ENCODE results near the gene LYSMD1. TPM values are rescaled to one million over a fixed set of nuclear protein-coding genes. Genes with fewer than 3 reads are reported as not detected.
"Not testable (repeated sequence)": the region's sequence is repeated elsewhere in the genome, so short reads cannot be mapped to it uniquely, and the experiment has no call there.

Gene LYSMD1
- total RNA-seq, 1 experiment from 2014 or later: 11.4 TPM

DNA sequence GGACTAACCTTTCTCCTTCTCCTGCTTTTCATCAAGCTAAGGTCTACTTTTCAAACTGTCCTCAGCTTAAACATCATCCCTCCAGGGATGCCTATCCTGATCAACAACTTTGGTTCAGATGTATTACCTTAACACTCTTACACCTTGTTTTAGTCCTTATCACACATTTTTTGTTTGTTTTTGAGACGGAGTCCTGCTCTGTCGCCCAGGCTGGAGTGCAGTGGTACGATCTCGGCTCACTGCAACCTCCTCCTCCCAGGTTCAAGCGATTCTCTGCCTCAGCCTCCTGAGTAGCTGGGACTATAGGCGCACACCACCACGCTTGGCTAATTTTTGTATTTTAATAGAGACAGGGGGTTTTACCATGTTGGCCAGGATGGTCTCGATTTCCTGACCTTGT is 23.0 kb upstream of the LYSMD1 start:
- peaks cover 28% of the 10 kb centered on the region for H3K36me3 ChIP-seq
- H3K27me3 ChIP-seq, DNase-seq, H3K9me3 ChIP-seq: not testable (repeated sequence)
- peak overlapping the region; percentile 100 for H3K4me3 ChIP-seq

DNA sequence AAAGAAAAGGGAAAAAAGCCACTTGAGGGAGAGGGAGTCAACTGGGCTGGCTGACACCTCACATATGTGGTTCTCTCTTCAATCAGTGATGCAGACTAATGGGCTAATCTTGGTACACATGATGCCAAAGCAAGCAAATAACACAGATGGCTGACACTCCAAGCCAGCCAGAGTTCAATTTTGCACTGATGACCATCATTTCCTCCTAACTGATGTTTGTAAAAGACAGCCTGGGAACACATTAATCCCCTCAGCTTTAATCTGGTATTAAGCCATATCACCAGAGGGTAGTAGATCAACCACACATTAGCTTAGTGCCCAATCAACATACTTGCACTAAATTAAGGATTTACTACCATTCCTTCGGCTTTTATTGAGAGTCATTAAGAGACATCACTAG is 21.5 kb upstream of the LYSMD1 start:
- no peaks in the 10 kb centered on the region for H3K9me3 ChIP-seq
- DNase-seq: no peak
- peaks cover 39% of the 10 kb centered on the region for H3K36me3 ChIP-seq
- H3K4me3 ChIP-seq: no peak overlapping the region
- H3K27me3 ChIP-seq: no peaks in the 10 kb centered on the region

DNA sequence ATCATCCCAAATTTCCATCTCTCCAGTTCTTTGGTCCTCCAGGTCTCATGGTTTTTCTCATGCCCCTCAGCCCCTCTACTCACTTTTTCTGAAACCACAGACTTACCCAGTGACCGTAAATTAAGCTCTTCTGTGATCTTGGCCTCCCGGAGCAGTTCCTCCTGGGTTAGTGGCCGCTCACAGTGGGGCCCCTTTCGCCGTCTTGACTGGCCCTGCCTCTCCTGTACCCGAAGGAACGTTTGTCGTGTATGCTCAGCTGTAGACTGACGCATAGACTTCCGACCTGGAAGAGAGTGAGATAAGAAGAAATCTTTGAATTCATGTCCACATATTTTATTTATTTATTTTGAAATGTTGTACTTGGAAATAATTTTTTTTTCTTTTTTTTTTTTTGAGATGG is 18.5 kb upstream of the LYSMD1 start:
- H3K36me3 ChIP-seq: peaks cover 55% of the 10 kb centered on the region
- no peak for DNase-seq
- H3K4me3 ChIP-seq: no peak overlapping the region
- no peaks in the 10 kb centered on the region for H3K27me3 ChIP-seq
- no peaks in the 10 kb centered on the region for H3K9me3 ChIP-seq

DNA sequence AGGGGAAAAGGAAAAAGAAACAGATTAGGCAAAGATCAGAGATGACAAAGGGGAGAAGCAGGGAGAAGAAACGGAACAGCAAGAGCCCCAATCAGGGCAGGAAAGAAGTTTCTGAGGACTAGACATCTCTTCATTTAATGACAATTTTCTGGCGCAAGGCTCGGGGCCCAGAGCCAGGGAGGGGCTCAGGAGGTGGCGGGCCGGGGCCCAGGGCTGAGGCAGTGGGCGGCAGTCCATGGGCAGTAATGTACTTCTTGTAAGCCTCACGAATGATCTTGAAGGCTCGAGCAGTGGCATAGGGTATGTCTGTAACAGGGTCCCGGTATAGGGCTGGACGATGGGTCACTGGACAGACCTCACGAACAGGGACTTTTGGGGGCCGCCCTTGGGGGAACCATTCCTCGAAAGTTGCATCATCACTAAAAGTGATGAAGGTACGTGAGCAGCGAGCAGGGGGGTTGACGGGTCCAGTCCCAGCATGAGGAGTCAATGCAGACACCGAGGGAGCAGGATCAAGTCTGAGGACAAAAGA is 10.9 kb upstream of the LYSMD1 start:
- no peaks in the 10 kb centered on the region for H3K9me3 ChIP-seq
- H3K36me3 ChIP-seq: peaks cover 32% of the 10 kb centered on the region
- DNase-seq: no peak
- H3K27me3 ChIP-seq: no peaks in the 10 kb centered on the region
- H3K4me3 ChIP-seq: no peak overlapping the region

DNA sequence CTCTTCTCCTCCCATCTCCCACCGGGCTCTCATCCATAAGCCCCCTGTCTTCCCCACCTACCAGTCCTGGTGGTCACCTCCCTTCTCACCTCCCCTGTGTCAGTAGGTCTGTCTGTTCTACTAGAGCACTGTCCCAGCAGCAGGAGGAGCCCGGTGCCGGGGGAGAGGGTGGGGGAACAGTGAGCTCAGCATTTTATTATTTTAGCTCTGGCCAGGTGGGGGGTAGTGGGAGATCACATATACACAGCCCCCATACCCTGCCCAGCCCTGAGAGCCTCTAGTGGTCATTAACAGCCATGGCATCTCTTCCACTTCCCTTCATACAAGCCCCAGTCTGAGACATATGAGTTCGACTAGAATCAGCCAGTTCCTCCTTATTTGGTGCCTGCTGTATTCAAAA is 10.2 kb upstream of the LYSMD1 start, which contains the start of gene TMOD4:
TMOD4 (minus strand) TSS at position 119 of the 400 bp plus-strand sequence. CDS start 1,106 bp downstream, outside the sequence.
- Histone ChIP-seq H3K9me3 (no peaks in the 10 kb centered on the region), H3K27me3 (no peaks in the 10 kb centered on the region), H3K36me3 (peaks cover 26% of the 10 kb centered on the region), H3K4me3 (no peak within 1 kb of the TSS)
- DNase-seq: no peak

DNA sequence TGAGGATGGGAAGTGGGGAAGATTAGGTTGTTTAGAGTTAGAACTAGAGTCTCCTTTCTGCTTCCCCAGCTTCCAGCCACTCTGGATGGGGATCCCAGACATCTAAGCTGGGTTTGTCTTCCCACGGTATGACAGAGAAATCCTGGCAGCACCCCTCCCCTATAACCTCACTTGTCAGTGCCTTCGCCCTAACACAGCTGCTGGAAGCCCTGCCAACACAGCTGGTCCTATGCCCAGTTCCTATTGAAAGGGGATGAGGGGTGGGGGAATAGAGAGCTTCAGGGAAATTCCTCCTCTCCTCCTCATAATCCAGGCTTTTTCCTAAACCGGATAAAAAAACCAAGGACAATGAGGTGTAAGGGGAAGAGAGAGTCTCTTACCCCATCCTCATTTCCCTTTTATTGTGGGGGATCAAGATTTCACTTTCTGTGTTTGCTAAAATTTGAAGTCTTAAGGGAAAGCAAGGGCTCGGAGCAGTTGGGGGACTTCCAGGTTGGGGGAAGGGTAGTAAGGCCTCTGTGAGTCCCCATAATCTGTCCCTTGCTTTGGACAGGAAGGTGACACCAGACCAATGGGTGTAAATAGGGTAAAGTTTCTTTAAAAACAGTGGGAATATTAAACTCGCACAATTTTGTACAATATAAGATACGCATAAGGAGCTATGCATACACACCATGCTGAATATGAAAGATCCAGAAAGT is 9.5 kb upstream of the LYSMD1 start:
- no peak for DNase-seq
- no peak overlapping the region for H3K4me3 ChIP-seq
- H3K27me3 ChIP-seq: no peaks in the 10 kb centered on the region
- H3K36me3 ChIP-seq: peaks cover 25% of the 10 kb centered on the region
- no peaks in the 10 kb centered on the region for H3K9me3 ChIP-seq

DNA sequence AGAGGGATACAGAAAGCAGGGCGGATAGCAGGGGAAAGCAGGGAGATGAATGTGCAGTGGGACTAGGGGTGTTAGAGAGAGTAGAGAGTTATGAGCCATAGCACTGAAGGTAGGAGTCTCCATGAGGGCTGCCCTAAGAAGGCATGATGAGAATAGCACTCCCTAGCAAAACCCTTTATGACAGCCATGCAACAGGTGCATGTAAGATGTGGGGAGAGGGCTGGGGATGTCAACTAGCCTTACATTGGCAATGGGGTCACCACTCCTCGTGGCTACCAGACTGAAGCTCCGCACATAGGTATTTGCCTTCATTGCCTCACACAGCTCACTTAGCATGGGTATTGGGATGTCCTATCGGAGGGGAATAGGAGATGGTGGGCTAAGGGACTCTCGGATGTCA is 5.5 kb upstream of the LYSMD1 start:
- DNase-seq: no peak
- Histone ChIP-seq H3K36me3 (peaks cover 30% of the 10 kb centered on the region), H3K4me3 (no peak overlapping the region), H3K9me3 (no peaks in the 10 kb centered on the region), H3K27me3 (no peaks in the 10 kb centered on the region)

DNA sequence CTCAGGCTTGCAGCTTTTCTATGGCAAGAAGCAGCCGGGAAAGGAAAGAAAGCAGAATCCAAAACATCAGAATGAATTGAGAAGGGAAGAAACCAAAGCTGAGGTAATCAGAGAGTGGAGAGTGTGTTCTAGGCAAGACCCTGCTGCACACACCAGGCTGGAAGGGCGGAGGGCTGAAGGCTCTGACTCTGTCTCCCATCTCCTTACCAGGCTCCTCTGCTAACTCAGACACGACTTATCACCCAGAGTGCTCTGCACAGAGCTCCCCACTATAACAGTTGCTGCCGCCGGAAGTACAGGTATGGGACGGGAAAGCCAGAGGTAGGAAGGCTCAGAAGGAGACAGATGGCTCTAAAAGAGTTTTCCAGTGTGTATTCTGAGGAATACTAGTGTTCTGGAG is 1.4 kb upstream of the LYSMD1 start:
- Histone ChIP-seq H3K27me3 (no peaks in the 10 kb centered on the region), H3K36me3 (peaks cover 37% of the 10 kb centered on the region), H3K4me3 (peak overlapping the region; percentile 96), H3K9me3 (no peaks in the 10 kb centered on the region)
- DNase-seq: no peak

DNA sequence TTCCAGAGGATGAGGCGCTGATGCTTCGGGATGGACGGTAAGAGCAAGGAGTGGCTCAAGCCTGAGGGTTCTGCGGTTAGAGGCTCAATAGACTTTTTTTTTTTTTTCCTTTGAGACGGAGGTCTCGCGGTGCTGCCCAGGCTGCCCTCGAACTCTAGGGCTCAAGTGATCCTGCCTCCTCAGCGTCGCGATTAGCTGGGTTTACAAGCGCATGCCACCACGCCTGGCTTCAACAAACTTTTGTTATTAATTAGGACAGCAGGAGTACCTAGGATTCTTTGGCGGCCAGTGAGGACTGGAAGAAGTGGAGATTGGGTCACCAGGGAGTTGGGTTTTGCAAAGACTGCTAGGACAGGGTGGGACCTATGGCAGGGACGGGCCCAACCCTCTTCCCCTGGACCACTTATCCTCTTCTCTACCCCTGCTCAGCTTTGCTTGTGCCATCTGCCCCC is 829 bp upstream of the LYSMD1 start:
- peak; percentile 26 for DNase-seq
- Histone ChIP-seq H3K4me3 (peak overlapping the region; percentile 96), H3K27me3 (no peaks in the 10 kb centered on the region), H3K9me3 (no peaks in the 10 kb centered on the region), H3K36me3 (peaks cover 43% of the 10 kb centered on the region)

DNA sequence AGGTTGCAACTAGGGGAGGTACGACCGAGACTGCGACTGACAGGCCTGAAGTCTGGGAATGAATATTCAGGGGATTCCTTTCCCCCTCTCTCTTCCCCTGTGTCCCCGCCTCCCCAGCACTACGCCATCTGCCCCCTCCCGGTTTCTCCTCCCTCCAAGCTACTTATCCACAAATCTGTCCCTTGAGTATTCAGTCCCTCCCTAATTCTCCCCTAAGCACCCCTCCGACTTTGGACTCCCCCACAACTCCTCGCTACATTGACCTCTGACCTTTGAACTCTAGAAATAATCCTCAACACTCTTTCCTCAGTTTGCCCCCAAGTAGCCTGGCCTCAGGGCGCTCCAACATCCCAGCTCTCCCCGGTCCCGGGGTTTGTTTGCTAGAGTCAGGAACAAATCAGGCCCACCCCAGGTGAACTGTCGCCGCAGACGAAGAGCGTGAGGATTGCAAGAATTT is 393 bp downstream of the LYSMD1 start:
- Histone ChIP-seq H3K36me3 (peaks cover 50% of the 10 kb centered on the region), H3K4me3 (peak overlapping the region; percentile 96), H3K27me3 (no peaks in the 10 kb centered on the region), H3K9me3 (no peaks in the 10 kb centered on the region)
- peak; percentile 48 for DNase-seq

DNA sequence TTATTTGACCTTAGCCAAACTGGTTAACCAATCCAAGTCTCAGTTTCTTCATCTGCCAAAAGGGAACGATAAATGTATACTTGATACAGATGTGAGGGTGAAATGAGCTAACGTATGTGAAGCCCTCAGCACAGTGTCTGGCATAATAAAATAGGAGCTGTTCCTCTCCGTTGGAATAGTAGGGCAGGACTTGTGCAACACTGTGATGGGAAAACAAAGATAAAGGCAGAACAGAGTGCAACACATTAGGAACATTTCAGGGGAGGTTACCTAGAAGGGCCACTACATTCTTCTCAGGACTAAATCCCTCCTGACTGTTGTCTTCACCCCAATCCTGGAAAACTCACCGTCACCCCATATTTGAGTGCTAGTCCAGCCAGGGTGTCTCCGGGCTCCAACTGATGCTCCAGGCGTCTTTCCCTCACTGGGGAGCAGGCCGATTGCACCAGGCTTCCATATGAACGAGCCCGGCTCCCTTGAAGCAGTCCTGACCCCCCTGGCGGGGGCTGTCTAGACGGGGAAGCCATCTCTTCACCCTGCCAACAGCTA is 896 bp downstream of the LYSMD1 start:
- peaks cover 51% of the 10 kb centered on the region for H3K36me3 ChIP-seq
- H3K27me3 ChIP-seq: no peaks in the 10 kb centered on the region
- no peaks in the 10 kb centered on the region for H3K9me3 ChIP-seq
- no peak for DNase-seq
- peak overlapping the region; percentile 96 for H3K4me3 ChIP-seq

DNA sequence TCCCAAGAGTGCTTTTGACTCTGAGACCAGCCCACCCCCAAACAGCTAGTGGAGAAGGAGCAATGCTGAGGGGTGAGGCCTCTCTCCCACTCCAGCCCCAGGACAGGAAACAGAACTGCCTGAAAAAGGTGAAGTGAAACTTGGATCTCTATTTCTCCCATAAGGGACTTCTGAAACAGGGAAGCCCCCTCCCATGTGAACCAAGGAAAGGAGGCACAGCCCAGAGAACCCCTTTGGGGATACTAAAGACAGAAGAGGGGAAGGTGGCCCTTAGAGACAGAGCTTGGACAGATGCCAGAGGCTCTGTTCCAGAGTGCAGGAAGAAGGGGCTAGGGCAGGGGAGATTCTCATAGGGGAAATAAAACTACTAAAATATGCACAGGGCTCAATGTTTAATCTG is 6.3 kb downstream of the LYSMD1 start:
- Histone ChIP-seq H3K27me3 (no peaks in the 10 kb centered on the region), H3K4me3 (no peak overlapping the region), H3K9me3 (no peaks in the 10 kb centered on the region), H3K36me3 (peaks cover 40% of the 10 kb centered on the region)
- DNase-seq: no peak

DNA sequence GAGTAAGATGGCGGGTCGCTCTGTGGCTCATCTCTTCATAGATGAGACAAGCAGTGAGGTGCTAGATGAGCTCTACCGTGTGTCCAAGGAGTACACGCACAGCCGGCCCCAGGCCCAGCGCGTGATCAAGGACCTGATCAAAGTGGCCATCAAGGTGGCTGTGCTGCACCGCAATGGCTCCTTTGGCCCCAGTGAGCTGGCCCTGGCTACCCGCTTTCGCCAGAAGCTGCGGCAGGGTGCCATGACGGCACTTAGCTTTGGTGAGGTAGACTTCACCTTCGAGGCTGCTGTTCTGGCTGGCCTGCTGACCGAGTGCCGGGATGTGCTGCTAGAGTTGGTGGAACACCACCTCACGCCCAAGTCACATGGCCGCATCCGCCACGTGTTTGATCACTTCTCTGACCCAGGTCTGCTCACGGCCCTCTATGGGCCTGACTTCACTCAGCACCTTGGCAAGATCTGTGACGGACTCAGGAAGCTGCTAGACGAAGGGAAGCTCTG is 6.9 kb downstream of the LYSMD1 start:
- no peak overlapping the region for H3K4me3 ChIP-seq
- H3K27me3 ChIP-seq: no peaks in the 10 kb centered on the region
- H3K9me3 ChIP-seq: no peaks in the 10 kb centered on the region
- H3K36me3 ChIP-seq: peaks cover 39% of the 10 kb centered on the region
- no peak for DNase-seq

DNA sequence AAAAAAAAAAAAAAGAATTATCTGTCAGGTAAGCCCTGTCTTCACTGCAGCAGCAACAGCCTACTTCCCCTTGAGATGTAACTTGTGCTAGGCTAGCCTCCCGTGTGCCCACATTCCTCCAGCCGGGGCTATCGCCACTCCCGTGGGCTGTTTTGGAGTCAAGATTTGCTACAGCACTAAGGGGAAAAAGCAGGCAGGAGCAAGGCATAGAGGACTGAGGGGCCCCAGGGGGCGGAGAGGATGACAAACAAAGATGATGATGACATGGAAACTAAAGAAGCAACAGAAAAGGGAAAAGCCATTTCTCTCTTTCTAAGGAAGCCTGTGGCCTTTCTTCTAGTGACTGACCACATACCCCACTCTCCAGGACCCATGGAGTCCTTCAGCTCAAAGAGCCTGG is 7.4 kb downstream of the LYSMD1 start:
- no peak for DNase-seq
- Histone ChIP-seq H3K4me3 (no peak overlapping the region), H3K9me3 (no peaks in the 10 kb centered on the region), H3K27me3 (no peaks in the 10 kb centered on the region), H3K36me3 (peaks cover 36% of the 10 kb centered on the region)

DNA sequence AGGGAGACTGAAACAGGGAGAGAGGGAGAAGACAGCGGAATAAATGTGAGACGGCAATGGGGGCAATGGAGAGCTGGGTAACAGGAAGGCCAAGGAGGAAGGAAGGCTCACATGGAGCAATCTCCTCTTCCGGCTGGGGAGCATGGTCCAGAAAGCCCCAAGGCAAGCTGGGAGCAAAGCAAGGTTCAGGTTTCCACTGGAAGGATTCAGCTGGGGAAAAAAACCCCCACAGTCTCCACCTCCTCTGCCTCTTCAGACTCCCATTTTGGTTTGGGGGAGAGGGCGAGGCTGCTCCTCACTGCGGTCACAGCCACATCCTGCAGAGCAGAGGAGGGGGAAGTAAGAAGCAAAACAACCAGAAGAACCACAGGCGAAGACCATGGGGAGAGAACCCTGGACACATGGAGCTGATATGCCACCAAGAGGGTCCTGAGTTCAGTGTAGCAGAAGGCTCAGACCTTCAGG is 8.6 kb downstream of the LYSMD1 start:
- no peak overlapping the region for H3K4me3 ChIP-seq
- DNase-seq: no peak
- H3K36me3 ChIP-seq: peaks cover 35% of the 10 kb centered on the region
- H3K9me3 ChIP-seq: no peaks in the 10 kb centered on the region
- no peaks in the 10 kb centered on the region for H3K27me3 ChIP-seq

DNA sequence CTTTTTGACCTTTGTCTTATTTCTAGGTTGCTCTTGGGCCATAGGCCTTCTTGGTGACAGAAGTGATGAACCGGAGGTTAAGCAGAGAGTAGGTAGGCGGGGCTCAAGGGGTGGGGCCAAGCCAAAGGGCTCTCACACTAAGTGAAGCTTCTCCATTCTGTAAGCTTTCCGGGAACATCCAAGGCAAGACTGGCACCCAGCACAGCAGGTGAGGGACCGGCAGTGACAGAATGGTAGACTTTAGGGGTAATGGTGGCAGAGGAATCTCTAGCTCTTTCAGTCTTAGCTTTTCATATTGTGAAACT is 9.2 kb downstream of the LYSMD1 start, which contains the start of gene TNFAIP8L2:
TNFAIP8L2 (plus strand) TSS at position 135 of the 305 bp plus-strand sequence. CDS start 2,049 bp downstream, outside the sequence.
- DNase-seq: no peak
- Histone ChIP-seq H3K9me3 (no peaks in the 10 kb centered on the region), H3K36me3 (peaks cover 29% of the 10 kb centered on the region), H3K27me3 (no peaks in the 10 kb centered on the region), H3K4me3 (no peak within 1 kb of the TSS)

DNA sequence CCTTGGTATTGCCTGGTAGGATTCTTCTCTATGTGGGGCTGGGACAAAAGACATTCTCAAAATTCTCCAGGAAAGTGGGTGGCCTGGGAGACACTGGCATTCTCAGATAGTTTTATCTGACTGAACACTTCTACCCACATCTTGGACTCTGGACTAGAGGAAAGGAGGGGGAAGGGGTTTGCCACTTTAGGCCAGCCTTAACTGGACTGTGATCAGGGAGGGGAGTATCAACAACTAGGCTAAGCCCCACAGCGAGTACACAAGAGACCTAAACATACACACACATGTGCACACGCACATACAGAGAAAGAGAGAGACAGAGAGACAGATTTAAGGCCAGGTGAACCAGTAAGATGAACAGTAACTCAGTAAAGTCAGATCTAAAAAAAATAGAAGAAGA is 18.0 kb downstream of the LYSMD1 start:
- Histone ChIP-seq H3K9me3 (no peaks in the 10 kb centered on the region), H3K36me3 (no peaks in the 10 kb centered on the region), H3K4me3 (no peak overlapping the region), H3K27me3 (no peaks in the 10 kb centered on the region)
- DNase-seq: no peak

DNA sequence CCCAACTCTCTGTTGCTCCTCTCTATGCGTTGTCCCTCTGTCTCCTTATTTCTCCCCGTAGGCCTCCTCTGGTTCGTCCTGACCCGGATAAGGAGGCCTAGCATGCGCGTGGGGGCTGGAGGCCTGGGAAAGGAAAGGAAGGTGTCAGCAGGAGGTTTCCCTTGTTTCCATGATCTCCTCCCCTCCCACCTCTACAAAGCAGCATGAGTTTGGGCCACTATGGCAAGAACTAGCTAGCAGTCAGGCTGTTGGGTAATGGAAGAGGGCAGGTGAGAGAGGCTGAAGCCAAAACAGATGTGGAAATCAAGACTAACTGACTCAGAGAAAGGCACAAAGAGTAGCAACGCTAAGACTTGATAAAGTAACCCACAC is 18.6 kb downstream of the LYSMD1 start:
- H3K9me3 ChIP-seq: no peaks in the 10 kb centered on the region
- DNase-seq: no peak
- peak overlapping the region; percentile 53 for H3K4me3 ChIP-seq
- H3K27me3 ChIP-seq: no peaks in the 10 kb centered on the region
- no peaks in the 10 kb centered on the region for H3K36me3 ChIP-seq
